Left lobe of liver (tissue), 2 donors: Measurements from ENCODE around the gene SYNPR. TPM values are rescaled to one million over a fixed set of nuclear protein-coding genes. Genes with fewer than 3 reads are reported as not detected.

Experiments used
- ATAC-seq: fragments of 200-7000 bp; cut with Tn5 transposase; one replicate; pipeline ENCODE4 v1.9.1; 2020; ENCODE audit warnings: mild to moderate bottlenecking, moderate library complexity
- DNase-seq: peaks from one replicate; pipeline ENCODE4 v3.0.0-alpha.2; 2020; ENCODE audit warnings: low spot score
- total RNA-seq: library from RNA; stranded (reverse); gene quantifications from one replicate; pipeline ENCODE4 v1.2.1, GENCODE V29; 2021
- donor health status: DM: no; HTN: no; CAD: no; lungs with moderate emphysema.
- donor health status: DM: no; HTN: yes; CAD: no.

Gene SYNPR
- total RNA-seq, 1 donor from 2014 or later = not detected

DNA sequence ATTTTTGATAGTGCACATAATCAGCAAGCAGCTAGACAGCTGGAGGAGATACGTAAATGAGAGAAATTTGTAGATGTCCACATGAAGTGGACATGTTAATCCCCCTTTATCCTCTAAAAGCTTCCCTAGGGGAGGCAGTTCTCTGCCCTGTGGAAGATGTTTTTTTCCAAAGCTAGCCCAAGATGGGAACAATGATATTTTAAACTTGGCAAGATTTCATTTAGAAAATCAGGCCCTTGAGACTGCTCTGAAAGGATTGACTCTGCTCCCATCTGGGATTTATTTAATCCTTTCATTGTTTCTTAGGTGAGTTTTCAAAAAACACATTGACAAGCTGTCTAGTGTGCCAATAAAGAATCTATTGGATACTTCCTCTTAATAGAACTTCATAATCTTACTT lies 92.0 kb downstream of the SYNPR start:
- no peak for DNase-seq
- no peak for ATAC-seq

GRCh38 chr3:63383040-63383439 lies 104.9 kb downstream of the SYNPR start:
- ATAC-seq (no peak), DNase-seq (no peak)

DNA sequence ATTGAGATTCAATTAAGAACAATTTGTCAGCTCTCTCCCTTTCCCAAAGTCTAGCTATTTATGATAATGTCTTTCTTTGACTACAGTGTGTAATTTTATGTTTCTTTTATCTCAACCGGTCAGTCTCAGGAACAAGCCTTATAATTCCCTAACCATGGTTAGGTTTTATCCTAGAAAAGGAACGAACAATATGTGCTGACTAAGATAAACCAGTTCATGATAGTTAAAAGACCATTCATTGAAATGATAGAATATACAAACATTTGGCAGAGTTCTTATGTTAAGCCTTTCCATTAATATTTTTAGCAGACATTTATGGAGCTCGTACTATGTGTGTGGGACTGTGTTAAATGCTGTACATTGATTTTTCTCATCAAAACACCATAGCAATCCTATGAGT lies 106.3 kb downstream of the SYNPR start:
- ATAC-seq (no peak), DNase-seq (no peak)

GRCh38 chr3:63385629-63386028 lies 107.5 kb downstream of the SYNPR start:
- ATAC-seq = no peak
- DNase-seq = no peak

GRCh38 chr3:63386568-63386967 lies 108.5 kb downstream of the SYNPR start:
- DNase-seq = no peak
- no peak for ATAC-seq

DNA sequence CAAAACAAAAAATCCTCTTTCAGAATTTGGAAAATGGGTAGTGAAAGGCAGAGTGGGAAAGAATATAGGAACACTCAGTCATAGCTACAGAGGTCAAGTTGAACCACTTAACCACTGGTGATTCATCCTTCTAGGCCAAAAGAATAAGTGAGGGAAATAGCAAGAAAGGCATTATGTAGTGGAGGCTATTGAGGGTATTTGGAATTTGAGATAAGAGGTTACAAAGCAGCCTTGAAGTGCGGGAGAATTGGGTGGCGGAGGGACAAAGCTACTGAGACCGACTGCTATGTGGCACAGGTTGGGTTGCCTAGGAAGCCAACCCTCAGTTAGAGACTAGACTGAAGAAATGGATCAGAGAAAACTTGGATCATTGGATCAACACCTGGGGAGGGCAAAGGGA lies 109.5 kb downstream of the SYNPR start:
- ATAC-seq = no peak

DNA sequence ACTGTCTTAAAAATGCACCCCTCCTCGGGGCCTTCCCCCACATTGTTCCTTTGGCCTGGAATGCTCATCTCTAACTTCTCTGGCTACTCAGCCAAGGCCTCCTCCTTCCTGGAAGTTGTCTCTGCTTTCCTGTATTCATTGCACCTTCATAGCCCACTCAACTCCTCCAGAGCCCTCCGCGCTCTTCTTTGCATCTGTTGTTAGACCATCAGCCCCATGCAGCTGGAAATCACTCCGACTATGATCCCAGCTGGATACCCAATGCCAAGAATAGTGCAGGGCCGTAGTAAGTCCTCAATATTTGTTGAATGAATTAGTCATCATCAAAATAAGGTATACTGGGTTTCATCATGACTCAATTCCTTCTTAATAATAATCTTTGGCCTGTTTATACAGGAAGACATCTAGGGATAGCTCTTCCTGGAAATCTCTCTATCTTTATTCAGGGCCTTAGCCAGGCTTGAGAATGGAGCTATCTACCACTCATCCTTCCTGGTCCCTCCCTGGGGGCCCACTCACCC lies 112.7 kb downstream of the SYNPR start:
- no peak for DNase-seq
- no peak for ATAC-seq

More for the DNA sequence above, 109.5 kb downstream of the SYNPR start:
- DNase-seq = no peak

DNA sequence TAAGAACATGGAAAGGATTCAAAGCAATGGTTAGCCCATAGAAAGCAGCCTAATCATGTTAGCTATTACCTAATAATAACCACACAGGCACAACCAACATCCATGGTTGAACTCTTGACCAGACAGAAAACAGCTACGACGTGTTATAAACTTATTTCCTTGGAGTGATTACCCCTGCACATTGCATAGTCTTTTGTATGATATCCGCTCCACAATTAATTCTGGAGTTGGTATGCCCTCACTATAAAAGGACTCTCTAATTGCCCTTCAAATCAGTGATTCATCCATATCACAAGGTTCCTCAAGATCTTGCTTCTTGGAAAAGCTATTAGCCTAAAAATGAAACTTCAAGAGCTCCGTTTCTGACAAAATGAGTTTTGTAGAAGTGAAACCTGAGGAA lies 117.9 kb downstream of the SYNPR start:
- DNase-seq (no peak), ATAC-seq (no peak)

DNA sequence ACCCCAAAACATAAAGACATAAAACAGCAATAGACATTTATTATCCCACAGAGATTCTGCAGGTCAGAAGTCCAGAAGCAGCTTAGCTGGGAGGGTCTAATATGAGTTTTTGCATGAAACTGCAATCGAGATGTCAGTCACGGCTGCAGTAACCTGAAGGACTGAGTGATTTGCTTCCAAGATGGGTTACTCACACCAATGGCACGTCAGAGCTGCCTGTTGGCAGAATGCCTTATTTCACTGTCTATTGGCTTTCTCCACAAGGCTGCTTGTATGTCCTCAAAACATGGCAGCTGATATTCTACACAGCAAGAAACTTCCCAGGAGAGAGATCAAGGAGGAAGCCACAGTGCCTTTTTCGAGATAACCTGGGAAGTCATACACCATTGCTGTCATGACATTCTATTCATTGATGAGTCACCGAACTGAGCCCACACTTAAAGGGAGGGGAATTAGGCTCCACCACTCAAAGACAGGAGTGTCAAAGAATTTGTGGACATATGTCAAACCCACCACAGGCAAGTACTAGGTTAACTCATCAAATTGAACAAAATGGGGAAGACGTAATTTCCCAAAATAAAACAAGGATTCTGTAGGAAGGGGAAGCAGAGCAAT lies 122.2 kb downstream of the SYNPR start:
- DNase-seq (no peak), ATAC-seq (no peak)

GRCh38 chr3:63405882-63406281 lies 127.8 kb downstream of the SYNPR start:
- ATAC-seq = peak; percentile 21
- DNase-seq = no peak

DNA sequence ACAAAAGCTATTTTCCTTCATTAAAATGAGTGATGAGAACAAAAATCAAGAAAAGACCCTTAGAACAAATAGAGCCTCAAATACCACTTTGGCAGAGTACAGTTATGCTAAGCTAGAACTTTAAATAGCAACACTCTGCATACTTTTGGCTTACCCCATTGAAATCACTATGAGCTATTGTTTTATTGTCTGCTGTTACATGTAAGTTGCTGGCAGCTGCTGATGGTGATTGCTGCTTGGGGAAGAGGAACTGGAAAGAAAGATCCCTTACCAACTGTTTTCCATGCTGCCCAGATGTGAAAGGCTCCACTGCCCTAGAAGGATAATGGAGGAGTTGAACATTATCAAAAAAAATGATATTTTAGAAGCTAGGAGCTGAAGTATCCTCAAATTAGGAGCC lies 135.4 kb downstream of the SYNPR start:
- no peak for ATAC-seq
- no peak for DNase-seq

- ATAC-seq = no peak
- DNase-seq = no peak
These were observed 136.5 kb downstream of the SYNPR start for GRCh38 chr3:63414607-63415006.

DNA sequence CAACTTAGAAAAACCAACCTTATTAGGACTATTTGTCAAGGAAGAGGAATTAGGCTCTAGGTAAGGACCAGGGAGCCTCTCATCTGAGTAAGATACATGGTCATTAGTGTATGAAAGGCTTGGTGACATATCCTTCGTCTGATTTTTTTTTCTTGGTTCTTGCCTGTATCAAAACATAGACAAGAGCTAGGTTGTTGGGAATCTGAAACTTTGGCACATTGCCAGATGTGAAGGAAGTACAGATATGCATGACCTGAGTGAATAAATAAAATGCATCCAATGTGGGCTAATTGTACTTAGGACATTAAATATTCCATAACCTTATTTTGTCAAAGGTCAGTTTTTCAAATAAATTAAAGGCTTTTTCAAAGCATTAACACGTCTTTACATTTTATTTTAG lies 151.8 kb downstream of the SYNPR start:
- ATAC-seq = no peak
- no peak for DNase-seq

DNA sequence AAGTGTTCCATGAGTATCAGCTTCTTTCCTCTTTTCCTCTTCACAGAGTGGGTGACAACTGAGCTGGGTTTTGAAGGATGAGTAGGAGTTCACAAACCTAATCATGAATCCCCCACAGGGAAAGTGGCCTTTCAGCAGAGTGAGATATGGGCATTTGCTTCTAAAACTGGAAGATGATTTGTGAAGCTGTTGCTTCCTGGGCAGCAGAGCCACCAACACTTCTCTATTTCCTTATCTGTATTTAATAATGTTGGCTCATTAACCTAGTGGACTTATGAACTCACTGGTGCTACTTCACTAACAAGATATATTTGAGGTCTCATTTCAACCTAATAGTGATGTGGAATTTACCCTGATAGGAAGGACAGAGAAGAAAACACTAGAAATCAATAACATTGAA lies 152.8 kb downstream of the SYNPR start:
- ATAC-seq (no peak), DNase-seq (no peak)

DNA sequence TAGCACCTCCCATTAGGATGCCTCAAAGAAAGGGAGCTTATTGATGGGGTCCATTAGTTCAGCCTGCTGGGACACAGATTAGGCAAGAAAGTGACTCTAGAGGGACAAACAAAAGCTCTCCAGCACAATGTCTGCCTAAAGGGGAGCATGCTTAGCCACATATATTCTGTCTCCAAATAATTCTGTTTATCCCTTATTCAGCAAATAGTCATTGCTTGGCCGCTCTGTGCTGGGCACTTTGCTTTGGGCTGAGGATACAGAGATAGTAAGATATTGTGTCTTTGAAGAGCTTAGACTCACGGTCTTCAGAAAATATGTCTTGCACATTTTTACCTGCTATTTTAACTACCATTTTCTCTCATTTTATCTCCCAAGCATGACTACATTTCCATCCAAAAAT lies 159.8 kb downstream of the SYNPR start:
- DNase-seq = no peak
- ATAC-seq = no peak

GRCh38 chr3:63438826-63439371 lies 160.8 kb downstream of the SYNPR start:
- no peak for ATAC-seq
- DNase-seq = no peak

DNA sequence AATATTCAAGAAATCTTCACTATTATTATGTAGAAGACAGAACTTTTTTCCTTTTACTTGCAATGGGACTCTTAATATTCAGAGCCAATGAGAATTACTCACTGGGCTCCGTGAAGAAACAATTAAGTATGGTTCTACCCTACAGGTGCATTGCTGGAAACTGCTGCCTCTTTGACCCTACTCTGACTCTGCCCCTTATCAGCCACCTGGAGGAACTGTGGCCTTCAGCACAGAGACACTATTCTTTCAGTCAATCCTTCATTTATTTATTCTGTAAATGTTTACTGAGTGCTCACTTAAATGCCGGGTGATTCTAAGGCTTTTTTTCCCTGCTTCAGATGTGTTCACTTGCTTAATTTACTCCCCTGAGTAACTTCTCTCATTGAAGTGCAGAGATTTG lies 163.2 kb downstream of the SYNPR start:
- ATAC-seq = no peak

GRCh38 chr3:63442918-63443317 lies 164.8 kb downstream of the SYNPR start:
- no peak for DNase-seq
- no peak for ATAC-seq

More for the DNA sequence above, 163.2 kb downstream of the SYNPR start:
- no peak for DNase-seq

DNA sequence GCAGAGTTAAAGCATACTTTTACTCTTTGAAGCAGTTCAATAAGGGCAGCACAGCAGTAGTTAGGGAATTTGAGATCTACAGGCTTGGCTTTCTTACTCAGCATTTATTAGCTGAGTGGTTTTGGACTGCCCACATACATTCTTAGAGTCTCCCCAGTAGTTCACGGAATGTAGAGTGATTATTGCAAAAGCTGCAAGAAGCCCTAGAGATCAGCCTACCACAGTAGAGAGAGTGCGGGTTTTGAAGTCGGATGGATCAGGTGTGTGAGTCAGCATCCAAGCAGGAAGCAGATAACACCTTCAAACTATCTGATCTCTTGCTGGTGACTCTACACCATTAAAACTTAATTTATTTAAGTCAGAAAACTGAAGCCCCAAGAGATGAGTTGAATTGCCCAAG lies 171.9 kb downstream of the SYNPR start:
- no peak for DNase-seq
- no peak for ATAC-seq

- ATAC-seq (no peak), DNase-seq (no peak)
These were observed 172.7 kb downstream of the SYNPR start for GRCh38 chr3:63450634-63451363.

DNA sequence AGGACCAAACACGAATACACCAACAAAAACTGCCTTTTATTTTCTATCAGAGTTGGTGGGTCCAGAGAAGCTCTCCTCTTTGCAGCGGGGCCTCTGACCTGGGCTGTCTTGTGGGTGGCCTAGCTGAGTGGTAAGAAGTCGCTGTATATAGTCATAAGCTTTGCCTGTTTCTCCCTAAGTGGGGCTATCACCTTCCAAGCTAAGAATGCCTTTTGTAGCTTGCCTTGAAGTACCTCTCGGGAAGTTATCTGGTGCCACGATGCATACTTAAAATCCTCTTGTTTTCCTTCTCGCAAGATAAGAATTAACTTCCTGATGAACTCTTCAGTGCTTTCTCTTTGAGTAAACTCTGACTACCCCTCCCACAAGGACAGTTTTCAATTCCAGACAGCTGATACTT lies 178.8 kb downstream of the SYNPR start:
- no peak for ATAC-seq
- no peak for DNase-seq

GRCh38 chr3:63458405-63458804 lies 180.3 kb downstream of the SYNPR start:
- ATAC-seq = no peak
- DNase-seq = no peak
